ENCODE results near the gene RFX2. TPM values are rescaled to one million over a fixed set of nuclear protein-coding genes. Genes with fewer than 3 reads are reported as not detected.
"Not testable (repeated sequence)": the region's sequence is repeated elsewhere in the genome, so short reads cannot be mapped to it uniquely, and the experiment has no call there.

Gene RFX2
- total RNA-seq, 1 donor from 2014 or later: 7.9 TPM

GRCh38 chr19:5977222-5977784 lies 133.0 kb downstream of the RFX2 start:
- DNase-seq (ENCODE audit: extremely low read depth, low read depth, low spot score): no peak

GRCh38 chr19:5976768-5977167 lies 133.5 kb downstream of the RFX2 start:
- no peak for DNase-seq (ENCODE audit: extremely low read depth, low read depth, low spot score)

GRCh38 chr19:5975388-5975728 lies 134.9 kb downstream of the RFX2 start:
- DNase-seq (ENCODE audit: extremely low read depth, low read depth, low spot score): no peak

GRCh38 chr19:5974721-5975387 lies 135.4 kb downstream of the RFX2 start:
- DNase-seq (ENCODE audit: extremely low read depth, low read depth, low spot score): no peak

DNA sequence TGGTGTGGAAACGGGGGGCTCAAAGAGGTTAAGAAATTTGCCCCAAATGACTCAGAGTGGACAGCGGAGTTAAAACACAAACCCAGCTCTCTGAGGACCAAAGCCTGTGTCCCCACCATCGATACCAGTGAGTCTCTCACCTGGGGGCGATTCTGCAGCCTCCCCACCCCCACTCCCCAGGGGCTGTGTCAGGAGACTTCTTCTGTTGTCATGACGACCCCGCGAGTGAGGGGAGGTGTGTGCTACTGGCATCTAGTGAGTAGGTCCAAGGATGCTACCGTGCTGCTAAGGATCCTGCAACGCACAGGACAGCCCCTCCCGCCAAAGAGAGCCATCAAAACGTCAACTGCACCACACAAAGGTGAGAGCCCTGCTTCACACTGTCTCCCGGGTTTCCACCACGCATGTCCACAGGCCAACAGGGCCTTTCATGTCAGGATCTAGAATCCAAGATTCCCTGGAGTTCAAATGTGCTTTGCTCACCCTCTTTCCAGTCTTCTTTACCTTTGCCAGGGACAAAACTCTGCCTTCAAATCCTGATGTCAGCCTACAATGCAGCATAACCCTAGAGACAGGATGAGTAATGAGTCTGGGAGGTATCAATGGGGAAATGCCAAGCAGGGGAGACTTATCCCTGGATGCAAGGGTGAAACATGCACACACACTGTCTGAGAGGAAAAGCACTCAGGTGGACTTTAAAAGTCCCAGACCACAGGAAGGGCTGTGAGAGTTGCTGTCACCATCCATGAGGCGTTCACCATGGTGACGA lies 136.2 kb downstream of the RFX2 start:
- no peak for DNase-seq (ENCODE audit: extremely low read depth, low read depth, low spot score)

DNA sequence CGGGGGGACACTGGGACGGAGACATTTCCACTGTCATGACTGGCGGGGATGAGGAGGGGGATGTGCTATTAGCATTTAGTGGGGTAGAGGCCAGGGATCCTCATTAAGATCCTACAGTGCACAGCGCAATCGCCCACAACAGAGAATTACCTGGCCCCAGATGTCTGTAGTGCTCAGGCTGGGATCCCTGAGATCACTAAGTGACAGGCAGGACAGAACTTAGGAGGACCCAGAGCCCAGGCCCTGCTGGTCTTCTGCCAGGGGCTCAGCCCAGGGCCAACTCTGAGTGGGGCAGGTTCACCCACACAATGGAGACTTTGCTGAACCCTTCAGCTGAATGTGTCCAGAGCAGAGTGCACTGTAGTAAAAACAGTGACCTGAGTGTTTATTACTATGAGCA lies 136.9 kb downstream of the RFX2 start:
- DNase-seq (ENCODE audit: extremely low read depth, low read depth, low spot score): no peak

GRCh38 chr19:5972355-5972731 lies 138.0 kb downstream of the RFX2 start:
- DNase-seq (ENCODE audit: extremely low read depth, low read depth, low spot score): no peak

- no peak for DNase-seq (ENCODE audit: extremely low read depth, low read depth, low spot score)
Observed at GRCh38 chr19:5971714-5972354, 138.5 kb downstream of the RFX2 start.

DNA sequence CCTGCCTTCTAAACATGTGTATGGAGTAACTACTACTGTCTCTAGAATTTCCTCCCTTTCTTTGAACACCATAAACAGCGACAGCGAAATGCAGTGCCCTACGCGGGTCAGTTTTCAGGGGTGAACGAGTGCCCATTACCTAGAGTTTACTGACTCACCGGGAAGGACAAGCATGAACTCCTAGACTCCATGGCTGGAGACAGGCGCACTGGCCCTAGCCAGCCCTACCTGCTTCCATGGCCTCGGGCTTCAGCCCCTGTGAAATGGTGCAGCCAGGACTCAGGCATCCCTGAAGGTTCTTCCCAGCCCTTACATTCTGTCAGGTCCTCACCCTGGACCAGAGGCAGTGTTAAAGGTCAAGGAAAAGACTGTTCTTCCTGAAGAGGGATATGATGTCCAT lies 140.8 kb downstream of the RFX2 start:
- no peak for DNase-seq (ENCODE audit: extremely low read depth, low read depth, low spot score)

DNA sequence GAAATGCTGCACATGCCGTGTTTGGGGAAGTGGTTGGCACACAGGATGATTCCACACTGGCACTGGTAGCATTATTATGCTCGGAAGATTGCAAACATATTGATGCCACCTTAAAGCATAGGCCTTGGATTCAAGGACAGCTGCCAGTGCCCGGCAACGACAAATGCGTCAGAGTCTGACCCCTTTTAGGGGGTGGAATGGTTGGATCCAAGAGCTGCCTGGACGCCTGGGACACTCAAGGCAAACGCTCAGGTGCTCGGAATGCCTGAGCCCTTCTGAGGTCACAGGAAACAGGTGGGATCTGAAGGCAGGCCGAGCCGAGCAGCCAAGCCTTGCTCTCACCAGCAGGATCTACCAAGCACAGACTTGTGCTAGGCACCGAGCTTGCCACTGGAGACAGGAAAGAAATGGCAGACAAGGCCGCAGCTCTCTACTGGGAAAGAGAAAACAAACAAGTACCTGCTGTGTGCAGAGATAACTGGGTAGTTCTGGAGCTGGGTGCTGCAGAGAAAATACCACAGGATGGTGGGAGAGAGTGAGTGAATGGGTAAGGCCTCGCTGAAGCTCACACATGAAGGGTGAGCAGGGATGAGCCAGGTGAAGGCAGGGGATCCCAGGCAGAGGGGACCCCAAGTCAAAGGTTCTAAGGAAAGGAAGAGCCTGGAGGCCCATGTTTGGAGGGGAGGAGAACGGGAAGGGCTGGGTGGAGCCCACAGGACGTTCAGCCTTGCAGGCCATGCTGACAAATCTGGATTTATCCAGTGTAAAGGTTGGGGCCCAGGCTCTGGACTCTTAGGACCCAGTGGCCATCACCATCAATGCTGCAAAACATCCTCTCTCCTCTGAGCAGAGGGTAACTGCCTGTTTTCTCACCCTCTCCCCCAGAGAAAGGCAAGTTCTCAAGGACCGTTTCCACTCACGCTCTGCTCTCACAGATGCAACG lies 141.6 kb downstream of the RFX2 start:
- DNase-seq (ENCODE audit: extremely low read depth, low read depth, low spot score): no peak

GRCh38 chr19:5967994-5968430 lies 142.3 kb downstream of the RFX2 start:
- DNase-seq (ENCODE audit: extremely low read depth, low read depth, low spot score): no peak

GRCh38 chr19:5967571-5967970 lies 142.7 kb downstream of the RFX2 start:
- no peak for DNase-seq (ENCODE audit: extremely low read depth, low read depth, low spot score)

- DNase-seq (ENCODE audit: extremely low read depth, low read depth, low spot score): no peak
Observed at GRCh38 chr19:5966941-5967340, 143.4 kb downstream of the RFX2 start.

DNA sequence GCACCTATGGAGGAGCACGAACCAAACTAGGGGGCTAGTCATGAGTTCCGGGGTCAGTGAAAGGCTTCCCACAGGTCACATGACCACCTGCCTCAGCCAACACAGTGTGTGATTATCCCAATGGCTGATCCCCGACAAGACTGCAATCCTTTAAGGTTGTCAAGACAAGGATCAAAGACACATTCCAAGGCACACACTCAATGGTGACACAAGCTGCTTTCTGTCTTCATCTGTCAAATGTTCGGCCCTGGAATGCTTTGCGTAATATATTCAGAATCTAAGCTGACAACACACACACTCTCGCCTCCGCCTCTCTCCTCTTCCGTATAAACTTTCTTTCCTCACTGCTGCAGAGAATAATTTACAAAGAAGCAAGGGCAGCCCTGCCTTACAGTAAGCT lies 144.1 kb downstream of the RFX2 start:
- no peak for DNase-seq (ENCODE audit: extremely low read depth, low read depth, low spot score)

DNA sequence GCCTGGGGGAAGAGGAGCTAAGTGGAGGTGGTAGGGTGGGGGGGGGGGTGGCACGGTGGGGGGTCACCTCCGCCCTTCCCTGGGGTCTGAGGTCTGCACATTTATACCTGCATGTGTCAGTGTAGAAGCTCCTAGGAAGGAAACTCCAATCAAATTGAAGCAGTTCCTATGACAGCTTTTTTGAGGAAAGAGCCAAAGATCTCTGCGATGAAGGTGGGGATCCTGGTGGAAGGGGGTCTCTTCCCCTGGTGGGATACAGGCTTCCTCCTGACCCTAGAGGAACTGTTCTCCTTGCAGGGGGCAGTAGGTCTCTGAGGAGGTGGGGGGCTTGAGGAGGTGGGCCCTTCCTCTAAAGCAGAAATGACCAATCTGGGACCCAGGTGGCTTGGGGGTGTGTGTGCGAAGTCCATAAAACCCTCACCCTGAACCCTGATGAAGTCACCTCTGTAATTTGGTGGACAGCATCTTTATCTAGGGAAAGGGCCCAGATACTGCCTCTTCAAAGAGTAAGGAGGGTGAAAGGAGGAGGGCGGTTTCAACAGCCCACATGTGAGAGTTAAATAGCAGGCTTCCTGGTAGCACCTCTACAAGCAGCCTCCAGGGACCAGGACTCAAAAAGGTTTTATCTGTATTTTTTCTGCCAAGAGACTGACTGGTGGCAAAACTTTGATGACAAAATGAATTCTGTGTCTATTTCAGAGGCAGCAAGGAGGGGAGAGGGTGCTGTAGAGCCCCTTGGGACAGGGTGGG lies 145.3 kb downstream of the RFX2 start:
- no peak for DNase-seq (ENCODE audit: extremely low read depth, low read depth, low spot score)

DNA sequence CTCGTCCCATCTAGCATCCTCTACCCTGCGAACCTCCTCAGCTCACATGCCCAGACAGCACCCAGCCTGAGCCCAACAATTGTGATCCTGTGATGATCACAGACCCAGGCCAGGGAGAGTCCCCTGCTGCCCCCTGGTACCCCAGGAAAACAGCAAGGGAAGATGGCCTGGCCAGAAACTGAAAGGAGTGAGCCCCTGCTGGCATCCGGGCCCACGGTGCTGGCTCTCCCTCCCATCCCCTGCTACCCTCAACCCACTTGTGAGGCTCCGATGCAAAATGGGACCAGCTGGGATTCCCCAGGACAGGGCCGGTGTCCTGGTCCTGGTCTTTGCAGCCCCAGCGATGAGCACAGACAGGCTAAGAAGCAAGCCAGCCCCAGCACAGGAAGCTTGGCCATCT lies 146.4 kb downstream of the RFX2 start:
- DNase-seq (ENCODE audit: extremely low read depth, low read depth, low spot score): no peak

DNA sequence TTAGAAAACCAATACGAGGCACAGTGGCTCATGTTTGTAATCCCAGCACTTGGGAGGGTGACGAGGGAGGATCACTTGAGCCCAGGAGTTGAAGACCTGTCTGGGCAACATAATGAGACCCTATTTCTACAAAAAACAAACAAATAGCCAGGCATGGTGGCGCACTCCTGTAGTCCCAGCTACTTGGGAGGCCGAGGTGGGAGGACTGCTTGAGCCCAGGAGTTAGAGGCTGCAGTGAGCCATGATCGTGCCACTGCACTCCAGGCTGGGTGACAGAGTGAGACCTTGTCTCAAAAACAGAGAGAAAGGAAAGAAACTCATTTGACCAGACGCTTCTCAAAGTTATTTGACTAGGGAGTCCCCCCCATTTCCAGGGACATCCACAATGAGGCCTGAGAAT lies 147.0 kb downstream of the RFX2 start:
- not testable (repeated sequence) for DNase-seq (ENCODE audit: extremely low read depth, low read depth, low spot score)

GRCh38 chr19:5961969-5962945 lies 148.0 kb downstream of the RFX2 start:
- DNase-seq (ENCODE audit: extremely low read depth, low read depth, low spot score): no peak

DNA sequence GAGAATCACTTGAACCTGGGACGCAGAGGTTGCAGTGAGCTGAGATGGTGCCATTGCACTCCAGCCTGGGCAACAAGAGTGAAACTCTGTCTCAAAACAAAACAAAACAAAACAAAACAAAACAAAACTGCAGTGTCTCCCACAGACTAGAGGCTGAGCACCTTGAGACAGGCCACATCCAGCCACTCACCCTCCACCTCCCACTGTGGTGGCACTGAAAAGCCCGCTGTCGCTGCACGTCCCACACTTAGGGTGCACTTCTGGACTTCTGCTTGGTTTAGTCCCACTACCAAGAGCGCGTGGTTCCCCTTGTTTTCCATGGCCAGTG lies 148.7 kb downstream of the RFX2 start:
- not testable (repeated sequence) for DNase-seq (ENCODE audit: extremely low read depth, low read depth, low spot score)
